T-helper 2 cell treated with Interferon-gamma antibody and Interleukin-4, amounts not matched to agents 100 ng/mL and 5 ng/mL, for 36 hours (primary cell): ENCODE data around the gene HYAL3. TPM values are rescaled to one million over a fixed set of nuclear protein-coding genes. Genes with fewer than 3 reads are reported as not detected.
"Not testable (repeated sequence)": the region's sequence is repeated elsewhere in the genome, so short reads cannot be mapped to it uniquely, and the experiment has no call there.

Experiments used
- intact Hi-C: fragments of 100-400 bp; cut with micrococcal nuclease; formaldehyde crosslinking; loops from one replicate; pipeline ENCODE4 v1.15.1; 2023
- total RNA-seq: library from RNA; stranded (reverse); gene quantifications from 2 replicates; pipeline ENCODE4 v1.2.3, GENCODE V29; 2022

HYAL3 gene
- total RNA-seq, 1 donor from 2014 or later, result 13.6 TPM

DNA sequence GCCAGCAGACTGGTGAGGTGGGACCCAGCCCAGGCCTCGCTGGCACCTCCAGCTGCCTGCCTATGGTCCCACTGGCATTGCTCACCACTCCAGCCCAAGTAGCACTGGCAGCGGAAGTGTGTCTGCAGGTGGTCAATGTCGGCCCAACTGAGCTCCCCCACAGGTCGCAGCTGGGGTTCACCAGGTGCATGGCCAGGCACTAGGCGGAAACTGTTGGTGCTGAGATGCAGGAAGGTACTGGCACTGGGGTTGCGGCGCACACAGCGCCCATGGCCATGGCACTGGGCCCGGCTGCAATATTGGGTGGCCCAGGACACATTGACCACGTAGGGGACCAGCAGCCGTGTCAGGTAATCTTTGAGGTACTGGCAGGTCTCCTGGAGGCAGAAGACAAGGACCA is 19.0 kb upstream of the HYAL3 start:
- intact Hi-C loops, result no loop called here

DNA sequence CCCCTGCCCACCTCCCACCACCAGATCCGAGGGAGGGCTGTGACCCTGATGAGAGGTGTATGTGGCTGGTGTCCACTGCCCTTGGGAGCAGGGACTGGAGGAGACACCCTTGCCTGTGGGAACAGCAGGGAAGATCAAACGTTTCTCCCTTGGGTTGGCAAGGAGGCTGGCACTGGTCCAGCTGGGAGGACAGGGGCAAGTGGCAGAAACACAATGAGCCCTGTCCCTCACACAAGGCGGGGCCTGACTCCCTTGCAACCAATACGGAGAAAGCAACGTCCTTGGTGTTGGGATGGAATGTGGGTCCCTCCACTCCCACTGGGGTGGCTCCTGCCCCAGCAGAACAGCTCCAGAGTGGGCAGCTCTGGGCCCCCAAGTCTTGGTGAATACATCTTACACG is 18.1 kb upstream of the HYAL3 start:
- intact Hi-C loops, result no loop called here

DNA sequence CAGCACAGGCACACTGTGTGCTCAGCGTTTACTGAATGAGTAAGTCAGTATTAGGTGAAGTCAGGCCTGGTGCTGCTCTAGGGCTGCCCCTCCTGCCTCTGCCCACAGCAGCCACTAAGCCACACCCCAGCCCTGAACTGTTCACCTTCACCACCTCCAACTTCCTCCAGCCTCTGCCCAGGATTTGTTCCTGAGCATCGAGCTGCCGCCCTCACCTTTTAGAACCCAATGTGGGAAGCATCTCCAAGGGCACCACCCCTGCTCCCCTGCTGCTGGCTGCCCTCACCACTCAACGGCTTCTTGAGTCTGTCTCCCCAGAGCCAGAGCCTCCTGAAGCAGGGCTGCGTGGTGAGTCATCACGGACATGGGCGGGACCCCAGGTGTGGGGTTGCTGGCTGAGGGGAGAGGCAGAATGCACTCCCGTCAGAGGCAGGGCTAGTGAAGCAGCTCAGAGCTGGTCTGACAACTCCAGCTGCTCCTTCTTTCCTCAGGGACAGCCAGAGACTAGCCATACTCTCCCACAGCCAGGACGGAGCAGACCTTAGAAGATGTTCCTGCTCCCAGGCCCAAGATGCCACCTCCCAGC is 17.5 kb upstream of the HYAL3 start:
- intact Hi-C loops, result no loop called here

DNA sequence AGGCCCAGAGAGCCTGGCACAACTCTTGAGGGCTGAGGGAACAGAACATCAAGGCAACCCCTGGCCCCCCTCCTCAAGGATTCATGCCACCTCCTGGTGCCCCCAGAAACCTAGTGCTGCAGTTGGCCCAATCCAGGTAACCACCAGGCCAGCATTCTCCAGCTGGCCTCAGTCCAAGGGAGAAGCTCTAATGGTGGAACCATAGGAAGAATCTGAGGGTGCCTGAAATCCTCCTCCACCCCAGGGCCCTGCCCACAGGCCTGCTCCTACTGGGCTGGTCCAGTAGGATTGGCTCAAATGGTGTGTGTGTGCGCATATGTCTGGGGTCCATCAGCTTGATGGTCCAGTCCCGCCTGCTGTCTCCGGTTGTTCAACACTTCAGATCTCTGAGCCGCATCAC is 15.6 kb upstream of the HYAL3 start:
- intact Hi-C loops, result no loop called here

DNA sequence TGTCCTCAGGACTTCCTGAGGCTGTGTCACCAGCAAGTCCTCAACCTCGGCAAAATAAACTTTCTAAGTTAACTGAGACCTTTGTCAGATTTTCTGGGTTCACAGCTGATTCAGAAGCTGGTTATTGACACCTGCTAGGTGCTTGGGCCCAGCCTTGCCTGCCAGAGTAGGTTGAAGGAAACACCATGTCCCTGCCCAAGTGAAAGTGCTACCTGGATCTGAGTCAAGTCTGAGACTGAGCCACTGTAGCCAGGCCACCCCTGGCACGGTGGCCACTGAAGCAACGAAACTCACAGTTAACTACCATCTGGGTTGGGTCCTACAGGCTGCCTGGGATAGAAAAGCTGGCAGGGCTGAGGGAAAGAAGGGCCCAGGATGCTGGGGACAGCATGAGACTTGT is 15.1 kb upstream of the HYAL3 start:
- intact Hi-C loops, result no loop called here

DNA sequence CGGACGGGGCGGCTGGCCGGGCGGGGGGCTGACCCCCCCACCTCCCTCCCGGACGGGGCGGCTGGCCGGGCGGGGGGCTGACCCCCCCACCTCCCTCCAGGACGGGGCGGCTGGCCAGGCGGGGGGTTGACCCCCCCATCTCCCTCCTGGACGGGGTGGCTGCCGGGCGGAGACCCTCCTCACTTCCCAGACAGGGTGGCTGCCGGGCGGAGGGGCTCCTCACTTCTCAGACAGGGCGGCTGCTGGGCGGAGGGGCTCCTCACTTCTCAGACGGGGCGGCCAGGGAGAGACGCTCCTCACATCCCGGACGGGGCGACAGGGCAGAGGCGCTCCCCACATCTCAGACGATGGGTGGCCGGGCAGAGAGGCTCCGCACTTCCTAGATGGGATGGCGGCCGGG is 12.8 kb upstream of the HYAL3 start:
- intact Hi-C loops, result not testable (repeated sequence)

DNA sequence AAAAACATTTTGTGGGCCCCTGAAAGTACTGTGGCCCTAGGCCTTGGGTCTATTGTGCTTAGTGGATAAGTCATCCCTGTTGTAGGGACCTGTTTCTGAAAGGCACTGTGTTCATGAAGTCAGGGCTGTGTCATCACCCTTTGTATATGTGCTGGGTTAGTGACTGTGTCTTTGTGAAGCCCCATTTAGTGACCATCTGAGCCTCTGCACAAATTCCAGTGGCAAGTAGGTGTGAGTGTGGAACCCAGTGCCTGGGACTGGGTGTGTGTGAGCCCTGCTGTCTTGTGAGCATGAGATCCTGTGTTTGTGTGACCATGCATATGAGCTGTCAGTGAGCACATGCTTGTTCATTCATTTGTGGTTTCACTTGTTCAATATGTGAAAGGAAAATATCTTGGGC is 5.4 kb upstream of the HYAL3 start:
- intact Hi-C loops, result no loop called here

DNA sequence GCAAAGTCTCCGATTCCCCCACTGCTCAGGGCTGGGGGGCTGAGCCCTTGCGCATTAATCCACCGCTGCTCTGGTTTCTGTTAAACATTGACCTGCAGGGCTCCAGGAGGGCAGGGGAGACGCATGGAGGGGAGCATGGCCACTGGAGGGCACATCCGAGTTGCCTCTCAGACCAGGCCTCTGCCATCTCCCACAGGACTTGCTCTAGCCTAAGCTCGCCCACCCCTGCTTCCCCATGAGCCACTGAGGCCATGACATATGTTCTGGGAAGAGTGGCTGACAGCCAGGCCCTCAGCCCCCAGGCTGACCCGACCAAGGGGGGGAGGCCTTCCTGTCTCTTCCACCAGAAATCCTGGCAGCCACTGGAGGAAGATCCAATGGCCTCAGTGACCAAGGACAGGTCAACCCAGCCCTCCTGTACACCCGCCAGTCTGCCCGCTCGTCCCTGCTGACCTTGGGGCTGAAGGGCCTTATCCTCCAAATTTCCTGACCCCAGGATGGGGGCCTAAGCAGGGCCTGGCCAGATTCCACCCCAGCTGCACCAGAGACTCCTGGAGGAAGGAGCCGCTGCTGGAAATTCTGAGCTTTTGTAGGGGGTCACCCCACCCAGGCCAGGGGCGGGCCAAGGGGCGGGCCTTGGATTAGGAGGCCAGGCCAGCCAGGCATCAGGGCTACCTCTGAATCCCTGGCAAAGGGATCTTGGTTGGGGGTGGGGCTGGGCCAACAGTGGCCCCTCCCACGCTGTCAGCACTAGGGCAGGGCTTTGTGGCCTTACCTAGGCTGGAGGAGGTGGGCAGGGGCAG is 4.0 kb upstream of the HYAL3 start, which contains the start of gene HYAL1:
HYAL1 (minus strand) TSS at position 562 of the 803 bp plus-strand sequence. CDS start 618 bp downstream, outside the sequence.
- intact Hi-C loops, result no loop called here

DNA sequence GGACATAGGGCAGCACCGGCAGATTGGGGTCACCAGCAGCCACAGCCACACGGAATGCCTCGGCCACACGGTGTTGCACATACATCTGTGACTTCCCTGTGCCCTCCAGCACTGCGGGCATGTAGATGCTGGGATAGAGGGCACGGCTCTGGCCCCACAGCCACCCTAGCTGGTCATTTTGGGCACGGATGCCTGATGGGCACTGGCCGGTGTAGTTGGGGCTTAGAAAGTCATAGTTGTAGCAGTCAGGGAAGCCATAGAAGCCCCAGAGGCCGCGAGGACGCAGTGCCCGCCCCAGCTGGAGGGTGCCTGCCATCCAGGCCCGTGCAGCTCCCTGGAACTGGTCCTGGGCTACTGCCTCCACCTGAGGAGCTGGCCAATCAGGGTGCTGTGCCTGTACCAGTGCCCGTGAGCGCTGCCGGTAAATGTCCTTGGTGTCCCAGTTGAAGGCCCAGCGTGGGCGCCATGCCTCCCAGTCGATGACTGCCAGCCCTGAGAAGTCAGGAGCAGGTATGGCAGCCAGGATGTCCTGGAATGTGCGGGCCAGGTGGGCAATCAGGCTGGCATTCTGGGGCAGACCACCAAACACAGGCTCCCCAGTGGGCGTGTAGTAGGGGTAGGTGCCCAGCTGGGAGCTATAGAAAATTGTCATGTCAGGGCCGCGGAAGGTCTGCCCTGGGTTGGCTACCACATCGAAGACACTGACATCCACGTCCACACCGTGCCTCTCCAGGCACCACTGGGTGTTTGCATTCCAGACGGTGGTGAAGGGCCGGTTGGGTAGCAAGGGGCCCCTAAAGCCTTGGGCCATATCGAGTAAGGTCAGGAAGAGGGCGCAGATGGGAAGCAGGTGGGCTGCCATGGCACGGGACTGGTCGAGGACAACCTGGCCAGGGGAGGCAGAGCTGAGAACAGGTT is 3.1 kb upstream of the HYAL3 start:
- intact Hi-C loops, result no loop called here

DNA sequence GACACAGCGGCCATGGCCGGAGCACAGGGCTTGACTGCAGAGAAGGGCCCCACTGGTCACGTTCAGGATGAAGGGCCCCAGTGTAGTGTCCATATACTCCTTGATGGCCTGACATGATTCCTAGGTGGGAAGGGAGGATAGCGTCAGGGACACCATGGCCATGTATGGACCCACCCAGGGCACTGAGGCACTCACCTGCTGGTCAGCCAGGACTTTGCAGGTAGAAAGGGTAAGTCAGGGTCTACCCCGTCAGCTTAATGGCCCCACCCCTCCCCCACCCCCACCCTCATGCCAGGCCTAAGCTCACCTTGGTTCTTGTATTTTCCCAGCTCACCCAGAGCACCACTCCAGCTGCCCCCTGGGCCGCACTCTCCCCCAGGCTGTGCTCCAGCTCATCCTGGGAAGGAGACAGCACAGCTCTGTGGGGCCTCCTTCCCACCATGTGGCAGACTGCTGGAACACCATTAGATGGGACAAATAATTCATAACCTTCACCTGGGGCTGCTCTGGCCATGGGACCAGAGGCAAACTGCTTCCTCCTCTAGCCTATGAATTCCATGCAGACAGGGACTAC is 1.6 kb upstream of the HYAL3 start:
- intact Hi-C loops, result no loop called here

DNA sequence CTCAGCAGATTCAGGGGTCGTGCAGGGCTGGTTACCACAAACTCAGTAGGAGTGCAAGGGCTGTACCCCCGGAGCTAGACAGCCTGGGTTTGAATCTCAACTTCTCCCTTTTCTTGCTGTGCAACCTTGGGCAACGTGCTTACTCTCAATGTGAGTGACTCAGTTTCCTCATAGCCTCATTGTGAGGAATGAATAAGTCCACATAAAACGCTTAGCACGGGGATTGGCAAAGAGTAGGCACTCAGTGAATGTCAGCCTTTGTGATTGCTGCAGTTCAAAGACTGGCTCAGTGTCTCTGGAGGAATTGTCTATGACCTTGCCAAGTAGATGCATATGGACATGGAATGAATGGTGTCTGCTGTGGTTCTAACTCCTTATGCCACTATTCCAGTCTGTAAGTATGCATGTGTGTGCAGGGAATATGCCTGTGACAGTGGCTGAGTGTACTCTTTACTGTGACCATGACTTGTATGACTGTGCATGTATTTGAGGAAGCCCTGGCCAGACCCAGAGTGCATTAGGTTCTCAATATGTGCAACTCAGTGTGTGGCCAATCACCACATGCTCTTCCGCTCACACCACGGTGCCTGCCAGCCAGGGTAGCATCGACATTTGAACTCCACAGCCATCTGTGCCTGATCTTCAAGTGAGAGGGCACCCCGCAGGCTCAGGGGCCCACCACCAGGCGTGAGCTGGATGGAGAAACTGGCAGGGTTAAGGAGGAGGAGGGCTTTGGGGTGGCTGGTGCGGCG is 900 bp upstream of the HYAL3 start:
- intact Hi-C loops, result loop anchor here (1.0 to 5.0 kb wide), 8 partner anchors 21 to 1743 kb away; partner anchors contain the start of genes CYB561D2, GNAI2, HEMK1 and NPRL2

DNA sequence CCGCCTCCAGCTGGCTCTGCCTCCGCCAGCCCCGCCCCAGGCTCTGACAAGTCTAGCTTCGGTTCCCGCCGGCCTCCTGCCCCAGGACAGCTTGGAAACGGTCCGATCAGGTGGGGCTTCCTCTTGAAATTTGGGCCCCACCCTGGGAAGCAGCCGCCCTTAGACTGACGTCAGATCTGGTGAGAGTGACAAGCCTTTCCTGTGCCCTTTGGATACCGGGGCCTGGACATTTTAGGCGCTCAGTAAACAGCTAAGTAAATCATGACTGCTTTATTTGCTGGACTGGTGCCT is 378 bp upstream of the HYAL3 start:
- intact Hi-C loops, result loop anchor here (1.0 to 5.0 kb wide), 8 partner anchors 22 to 1742 kb away; partner anchors contain the start of genes CYB561D2, GNAI2, HEMK1 and NPRL2

DNA sequence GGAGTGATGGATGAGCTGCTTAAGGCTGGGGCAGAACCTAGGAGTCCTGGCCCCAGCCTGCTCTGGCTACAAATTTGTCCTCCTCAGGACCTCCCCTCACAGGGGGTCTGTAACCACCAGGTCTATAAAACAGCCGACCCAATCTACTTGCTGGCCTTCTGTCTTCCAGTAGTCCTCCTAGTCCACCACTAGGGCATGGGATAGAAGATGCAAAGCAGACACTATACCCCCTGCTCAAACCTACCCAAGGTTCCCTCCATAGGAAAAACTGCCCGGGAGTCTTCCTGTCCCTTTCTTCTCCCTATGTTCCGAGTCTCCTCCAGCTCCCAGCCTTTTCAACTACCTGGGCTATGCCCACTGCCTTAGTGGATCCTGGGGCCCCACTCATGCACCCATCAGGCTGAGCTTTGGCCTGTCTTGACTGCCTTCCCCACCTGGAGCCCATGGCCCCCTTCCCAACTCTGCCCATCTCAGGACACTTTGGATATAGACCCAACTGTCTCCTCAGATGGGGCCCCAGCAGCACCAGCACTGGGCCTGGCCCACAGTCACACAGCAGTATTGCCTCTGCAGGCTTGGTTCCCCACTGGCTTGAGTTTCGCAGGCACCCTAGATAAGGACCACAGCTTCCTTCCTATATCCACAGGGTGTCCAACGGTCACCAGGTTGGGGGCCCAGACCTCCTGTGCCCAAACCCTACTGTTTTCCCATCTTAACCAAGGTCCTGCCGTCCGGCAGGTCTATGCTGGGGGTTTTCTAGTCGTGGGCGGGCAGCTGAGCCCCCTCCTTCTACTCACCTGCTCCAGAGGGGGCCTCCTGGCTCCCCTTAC is 1.1 kb downstream of the HYAL3 start:
- intact Hi-C loops, result loop anchor here (2.0 to 5.0 kb wide), 3 partner anchors 53 to 1741 kb away; partner anchors contain the start of genes CYB561D2, NPRL2 and PFKFB4

DNA sequence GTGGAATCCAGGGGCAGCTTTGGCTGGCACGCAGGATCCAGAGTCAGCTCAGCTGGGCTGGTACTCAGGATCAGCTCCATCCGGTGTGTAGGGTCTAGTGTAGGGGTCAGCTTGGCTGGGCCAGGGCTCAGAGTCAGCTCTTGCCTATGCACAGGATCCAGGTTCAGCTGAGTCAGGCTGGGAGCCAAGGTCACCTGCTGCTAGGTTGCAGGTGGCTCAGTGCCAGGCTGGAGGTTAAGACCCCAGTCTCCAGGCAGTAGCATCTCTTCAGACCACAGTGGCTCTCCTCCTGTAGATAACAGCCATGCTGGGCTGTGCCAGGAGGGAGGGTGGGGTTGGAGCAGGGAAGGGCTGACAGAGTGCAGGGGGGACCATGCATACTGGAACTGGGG is 1.8 kb downstream of the HYAL3 start:
- intact Hi-C loops, result loop anchor here (5.0 kb wide), 1 partner anchor 1740 kb away; the partner anchor contains the start of gene PFKFB4

DNA sequence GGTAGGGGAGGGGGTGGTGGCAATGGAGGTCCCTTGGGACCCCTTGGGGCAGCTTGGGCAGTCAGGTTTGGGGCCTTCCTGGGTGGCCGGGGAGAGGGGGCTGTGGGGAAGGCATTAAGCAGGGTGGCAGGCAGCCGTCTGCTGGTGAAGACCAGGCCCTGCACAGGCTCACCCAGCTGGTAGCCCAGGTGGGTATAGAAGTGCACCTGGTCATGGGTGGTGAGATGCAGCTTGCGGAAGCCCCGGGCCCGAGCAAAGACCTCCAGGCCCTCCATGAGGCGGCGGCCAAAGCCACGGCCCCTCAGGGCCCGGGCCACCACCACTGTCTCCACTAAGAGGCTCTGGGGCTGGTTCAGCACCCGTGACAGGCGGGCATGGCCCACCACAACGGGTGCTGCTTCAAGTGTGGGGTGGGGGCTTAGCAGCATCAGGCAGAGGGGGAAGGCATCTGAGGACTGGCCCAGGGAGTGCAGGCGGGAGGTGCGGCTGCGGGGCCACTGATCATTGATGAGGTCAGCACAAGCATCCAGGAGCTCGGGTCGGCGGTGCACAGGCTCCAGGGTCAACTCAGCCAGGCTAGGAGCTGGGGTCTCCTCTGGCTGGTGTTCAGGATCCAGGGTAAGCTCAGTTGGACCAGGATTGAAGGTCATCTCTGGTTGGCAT is 2.4 kb downstream of the HYAL3 start:
- intact Hi-C loops, result loop anchor here (5.0 kb wide), 1 partner anchor 1740 kb away; the partner anchor contains the start of gene PFKFB4

DNA sequence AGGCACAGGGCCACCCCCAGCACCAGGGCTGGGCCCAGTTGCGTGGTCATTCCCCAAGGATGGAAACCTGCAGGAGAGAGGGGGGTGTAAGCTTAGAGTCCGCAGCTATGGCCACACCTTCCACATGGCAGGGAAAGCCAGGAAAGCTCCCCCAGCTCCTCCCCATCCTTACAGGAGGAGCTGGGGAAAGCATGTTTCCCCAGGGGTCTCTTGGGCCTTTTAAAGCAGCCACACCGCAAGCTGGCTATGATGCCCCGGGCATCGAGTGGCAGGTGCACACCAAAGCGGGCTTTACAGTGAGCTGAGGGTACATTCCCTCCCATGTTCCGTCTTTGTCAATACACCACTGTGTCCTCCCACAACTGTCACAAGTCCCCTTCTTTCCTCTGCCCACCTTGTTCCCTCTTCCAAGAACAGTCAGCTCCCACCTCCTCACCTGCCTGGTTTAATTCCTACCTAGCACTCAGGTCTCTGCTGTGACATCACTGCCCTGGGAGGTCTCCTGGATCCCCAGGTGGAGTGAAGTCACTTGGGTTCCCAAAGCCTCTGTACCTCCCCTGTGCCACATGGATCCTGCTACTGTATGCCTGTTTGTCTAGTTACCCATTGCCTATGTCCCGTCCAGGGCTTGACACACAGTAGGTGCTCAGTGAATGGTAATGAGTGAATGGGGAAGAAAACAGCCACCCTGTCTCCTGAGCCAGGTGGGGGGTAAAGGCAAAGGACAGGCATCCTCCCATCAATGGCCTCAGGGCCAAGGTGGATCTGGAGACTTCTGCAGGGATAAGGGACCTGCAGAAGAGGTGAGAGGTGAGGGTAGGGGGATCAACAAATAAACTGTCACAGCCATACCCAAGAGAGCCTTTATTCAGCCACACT is 3.4 kb downstream of the HYAL3 start:
- intact Hi-C loops, result loop anchor here (5.0 kb wide), 1 partner anchor 1738 kb away; the partner anchor contains the start of gene PFKFB4

DNA sequence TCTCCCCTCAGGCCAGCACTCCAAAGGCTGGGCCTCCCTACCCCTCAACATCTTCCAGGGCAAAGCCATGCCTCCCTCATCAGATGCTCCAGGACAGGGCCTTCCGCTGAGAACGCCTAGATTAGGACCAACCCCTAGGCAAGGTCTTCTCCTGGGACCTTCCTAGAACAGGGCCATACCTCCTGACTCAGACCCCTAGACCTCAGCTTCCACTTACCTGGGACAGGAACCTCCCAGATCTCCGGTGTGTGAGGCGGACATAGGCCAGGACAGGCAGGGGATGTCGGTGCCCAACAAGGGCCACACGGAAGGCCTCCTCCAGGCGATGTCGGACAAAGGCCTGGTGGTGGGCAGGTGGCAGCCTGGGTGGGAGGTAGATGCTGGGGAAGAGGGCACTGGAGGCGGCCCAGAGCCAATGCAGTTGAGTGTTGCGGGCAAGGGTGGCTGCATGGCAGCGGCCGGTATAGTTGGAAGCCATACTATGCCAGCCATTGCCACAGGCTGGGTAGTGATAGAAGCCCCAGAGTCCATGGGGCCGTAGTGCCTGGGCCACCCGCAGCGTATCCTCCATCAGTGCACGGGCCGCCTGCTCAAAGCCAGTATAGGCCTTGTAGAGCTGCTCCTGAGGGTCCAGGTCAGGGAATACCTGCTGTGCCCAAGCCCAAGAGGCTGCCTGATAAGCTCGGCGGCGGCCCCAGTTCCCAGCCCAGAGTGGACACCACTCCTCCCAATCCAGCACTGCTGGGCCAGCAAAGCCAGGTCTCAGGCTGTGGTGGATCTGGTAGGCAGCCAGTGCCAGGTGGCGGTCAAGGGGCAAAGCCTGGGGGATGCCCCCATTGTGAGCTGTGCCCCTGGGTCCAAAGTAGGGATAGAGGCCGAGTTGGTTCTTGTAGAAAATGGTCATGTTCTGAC is 4.5 kb downstream of the HYAL3 start:
- intact Hi-C loops, result loop anchor here (5.0 kb wide), 1 partner anchor 1737 kb away; the partner anchor contains the start of gene PFKFB4
